GM12878 (cell line): ENCODE results near the gene FKBP9. TPM values are rescaled to one million over a fixed set of nuclear protein-coding genes. Genes with fewer than 3 reads are reported as not detected.
"Not testable (repeated sequence)": the region's sequence is repeated elsewhere in the genome, so short reads cannot be mapped to it uniquely, and the experiment has no call there.

ENCODE experiments used
- ATAC-seq: fragments of 200-7000 bp; cut with Tn5 transposase; 3 replicates; pipeline ENCODE4 v1.9.1; 2020; ENCODE audit warnings: mild to moderate bottlenecking, moderate library complexity
- BruUV-seq: library from RNA; stranded (reverse); fragments of 400-500 nt; replicated peaks from 2 replicates; lab custom pipeline; 2021; lab: Mats Ljungman, UMichigan
- CTCF ChIA-PET: fragments of 300-600 bp; sonication (Branson Sonifier 250); formaldehyde crosslinking; extraction: SDS; loops from one replicate; lab custom pipeline; 2021; ENCODE audit warnings: inconsistent platforms; lab: Yijun Ruan, JAX
- POLR2A ChIA-PET: fragments of 350-600 bp; formaldehyde crosslinking; extraction: SDS; loops from one replicate; lab custom pipeline; 2021; ENCODE audit warnings: inconsistent platforms; lab: Charles Lee
- RAD21 ChIA-PET: fragments of 300-600 bp; sonication (Branson Sonifier 250); formaldehyde crosslinking; loops from one replicate; lab custom pipeline; 2023; ENCODE audit warnings: antibody characterized with exemption; ENCODE audit not compliant: unreplicated experiment; lab: Charles Lee
- SMC1A ChIA-PET: fragments of 300-600 bp; sonication (Branson Sonifier 250); formaldehyde crosslinking; loops from one replicate; lab custom pipeline; 2023; ENCODE audit not compliant: unreplicated experiment, uncharacterized antibody; lab: Charles Lee
- DNase-seq: peaks from one replicate; pipeline ENCODE4 v3.0.0-alpha.2; 2011; ENCODE audit warnings: low read depth, low spot score
- FAIRE-seq: peaks from 3 replicates; lab custom pipeline; 2011; peaks lifted over from hg19 to GRCh38; lab: Jason Lieb, UNC
- H2AFZ ChIP-seq: 2 replicates; pipeline ENCODE4 v1.6.0; 2011; ENCODE audit warnings: low read depth, low read length, control low read depth; ENCODE audit not compliant: control insufficient read depth
- H3K27ac ChIP-seq: 2 replicates; pipeline ENCODE4 v1.5.1; 2011; ENCODE audit warnings: control low read depth; ENCODE audit not compliant: control insufficient read depth, insufficient read depth
- H3K27me3 ChIP-seq, 2 experiments: replicated peaks in 1 of 2; 2 replicates each; pipeline versions ENCODE4 v1.6.0 to v1.6.1; 2011; ENCODE audit warnings: low read length in 1 of 2; ENCODE audit not compliant: control insufficient read depth in 2 of 2, insufficient read depth in 2 of 2
- H3K36me3 ChIP-seq, 2 experiments: 2 replicates each; pipeline ENCODE4 v1.5.1; 2011; ENCODE audit warnings: low read length in 1 of 2; ENCODE audit not compliant: control insufficient read depth in 2 of 2, insufficient read depth in 2 of 2
- H3K4me1 ChIP-seq: 2 replicates; pipeline ENCODE4 v1.6.1; 2011; ENCODE audit warnings: mild to moderate bottlenecking, low read length, moderate library complexity, mixed read lengths; ENCODE audit not compliant: control insufficient read depth, insufficient read depth
- H3K4me2 ChIP-seq: 2 replicates; pipeline ENCODE4 v1.6.0; 2011; ENCODE audit warnings: control low read depth; ENCODE audit not compliant: control insufficient read depth, insufficient read depth
- H3K4me3 ChIP-seq: fragments of 200-600 bp; sonication (generic); 2 replicates; pipeline ENCODE4 v1.5.1; 2016
- H3K79me2 ChIP-seq: 2 replicates; pipeline ENCODE4 v1.6.0; 2011; ENCODE audit warnings: low read length; ENCODE audit not compliant: control insufficient read depth, insufficient read depth
- H3K9ac ChIP-seq: 2 replicates; pipeline ENCODE4 v1.8.0; 2011; ENCODE audit warnings: low read length, control low read depth, mixed read lengths; ENCODE audit not compliant: control insufficient read depth, insufficient read depth
- H3K9me3 ChIP-seq: replicated peaks from 3 replicates; pipeline ENCODE4 v1.5.1; 2011; ENCODE audit warnings: mild to moderate bottlenecking, low read length; ENCODE audit not compliant: control insufficient read depth, insufficient read depth
- H4K20me1 ChIP-seq: 2 replicates; pipeline ENCODE4 v1.6.0; 2011; ENCODE audit not compliant: control insufficient read depth, insufficient read depth
- WGBS: methylation state at CpG from one replicate; pipeline ENCODE4 v1.1.6; 2016; ENCODE audit warnings: low lambda C conversion rate; ENCODE audit not compliant: insufficient replicate concordance, insufficient coverage; ENCODE audit errors: missing lambda C conversion rate; 5-methylcytosine and 5-hydroxymethylcytosine counted together
- in situ Hi-C: fragments of 300-500 bp; cut with MboI; formaldehyde crosslinking; loops from 9 replicates; pipeline ENCODE4 v1.14.3; 2018; ENCODE audit warnings: mixed read lengths
- intact Hi-C: fragments of 100-400 bp; cut with micrococcal nuclease; formaldehyde crosslinking; loops from one replicate; pipeline ENCODE4 v1.14.2; 2022; ENCODE audit not compliant: unreplicated experiment
- polyA plus RNA-seq, 11 experiments: library from polyadenylated mRNA; depleted of rRNA in 4 of 11; unstranded in 6 of 11; stranded (reverse) in 5 of 11; fragments of >200 nt; fragmentation: Nextera tagmentation in 4 of 11; fragmentation: Illumina TruSeq in 1 of 11; extraction: Ambion mirVana in 4 of 11; extraction: Trizol in 1 of 11; gene quantifications; 1 replicate in 1 of 11; 2 replicates in 10 of 11; pipeline versions ENCODE4 v1.2.1 to v1.2.3, GENCODE V29; 2011 to 2016; ENCODE audit warnings: inconsistent platforms in 2 of 11, missing spikeins in 2 of 11, low read depth in 1 of 11
- total RNA-seq, 4 experiments: library from RNA; depleted of rRNA in 3 of 4; stranded (reverse); fragments of >200 nt in 3 of 4; fragmentation: Illumina TruSeq in 1 of 4; extraction: Trizol in 1 of 4; gene quantifications; 2 replicates each; pipeline versions ENCODE4 v1.2.1 to v1.2.3, GENCODE V29; 2013 to 2021

Gene FKBP9
- total and polyA plus RNA-seq, 10 of the 15 experiments (the other 5 are each of a cell fraction or from before 2014, with no cell fraction given) = 0.04 to 6.6 (median 2.6) TPM

DNA sequence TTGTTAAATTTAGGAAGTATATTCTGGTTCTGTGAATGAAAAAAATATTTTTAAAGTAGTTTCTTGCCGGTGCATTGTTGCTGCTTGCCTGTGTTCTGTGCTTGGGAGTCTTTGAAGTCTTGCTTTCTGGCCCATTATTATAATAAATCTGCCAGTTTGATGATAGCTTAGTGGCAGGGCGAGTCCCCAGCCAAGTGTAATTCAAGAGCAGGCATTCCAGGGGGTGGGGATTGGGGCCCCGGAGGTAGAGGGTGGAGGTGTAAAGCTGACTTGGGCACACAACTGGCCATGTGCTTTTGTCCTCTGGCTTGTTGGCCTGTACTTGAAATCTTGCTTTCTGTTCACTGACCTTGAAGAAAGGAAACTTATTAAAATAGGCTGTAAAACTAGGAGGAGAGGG lies 14.7 kb downstream of the FKBP9 start:
- RAD21 ChIA-PET, ATAC-seq, H3K79me2 ChIP-seq, H3K27me3 ChIP-seq, H2AFZ ChIP-seq, POLR2A ChIA-PET, intact Hi-C loops, DNase-seq, H3K9ac ChIP-seq, H3K27ac ChIP-seq, H4K20me1 ChIP-seq, in situ Hi-C loops, CTCF ChIA-PET, H3K9me3 ChIP-seq, H3K4me1 ChIP-seq, H3K4me3 ChIP-seq, BruUV-seq, H3K36me3 ChIP-seq, H3K4me2 ChIP-seq, SMC1A ChIA-PET, FAIRE-seq: not testable (repeated sequence)
- 50% methylated on average over 2 of the region's 3 CpGs for WGBS

DNA sequence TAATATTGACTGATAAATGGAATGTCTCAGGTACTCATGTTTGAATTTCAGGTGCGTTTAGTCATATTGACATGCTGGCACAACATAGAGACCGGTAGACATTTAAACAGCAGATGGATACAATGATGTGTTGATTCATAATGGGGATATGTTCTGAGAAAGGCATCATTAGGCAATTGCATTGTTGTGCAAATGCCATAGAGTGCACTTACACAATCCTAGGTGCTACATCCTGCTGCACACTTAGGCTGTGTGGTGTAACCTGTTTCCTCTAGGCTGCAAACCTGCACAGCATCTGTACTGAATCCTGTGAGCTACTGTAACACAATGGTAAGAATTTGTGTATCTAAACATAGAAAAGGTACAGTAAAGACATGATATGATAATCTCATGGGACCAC lies 19.9 kb downstream of the FKBP9 start:
- ATAC-seq, H3K79me2 ChIP-seq, in situ Hi-C loops, H3K9me3 ChIP-seq, H3K4me1 ChIP-seq, H4K20me1 ChIP-seq, H2AFZ ChIP-seq, H3K27me3 ChIP-seq, POLR2A ChIA-PET, CTCF ChIA-PET, DNase-seq, H3K9ac ChIP-seq, intact Hi-C loops, H3K36me3 ChIP-seq, RAD21 ChIA-PET, H3K27ac ChIP-seq, H3K4me2 ChIP-seq, SMC1A ChIA-PET, FAIRE-seq, H3K4me3 ChIP-seq, BruUV-seq: not testable (repeated sequence)
- WGBS = 96% methylated on average over 2 of the region's 2 CpGs

- 94% methylated on average over 6 of the region's 6 CpGs for WGBS
- FAIRE-seq, H3K4me1 ChIP-seq, POLR2A ChIA-PET, H4K20me1 ChIP-seq, ATAC-seq, CTCF ChIA-PET, H2AFZ ChIP-seq, DNase-seq, in situ Hi-C loops, H3K9ac ChIP-seq, H3K4me2 ChIP-seq, intact Hi-C loops, H3K27me3 ChIP-seq, H3K27ac ChIP-seq, H3K4me3 ChIP-seq, SMC1A ChIA-PET, H3K9me3 ChIP-seq, H3K36me3 ChIP-seq, H3K79me2 ChIP-seq, RAD21 ChIA-PET, BruUV-seq: not testable (repeated sequence)
These were observed 22.0 kb downstream of the FKBP9 start for GRCh38 chr7:32979246-32979645.

DNA sequence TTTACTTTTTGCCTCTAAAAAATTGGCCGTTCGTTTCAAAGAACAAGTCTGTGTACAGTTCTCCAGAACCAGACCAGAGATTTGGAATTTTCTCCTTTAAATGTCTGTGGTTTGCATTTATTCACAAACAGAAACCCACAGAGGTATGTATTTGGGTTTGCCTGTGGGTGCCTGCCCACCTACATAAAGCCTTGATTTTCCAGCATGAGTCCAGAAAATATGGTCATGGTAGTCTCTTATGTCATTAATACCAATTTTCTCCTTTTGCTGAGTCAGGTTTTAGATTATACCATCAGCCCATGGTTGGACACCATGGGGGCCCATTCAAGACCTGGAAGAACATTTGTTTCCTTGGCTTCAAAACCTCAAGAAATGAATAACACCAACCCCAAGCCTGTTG lies 22.7 kb downstream of the FKBP9 start:
- H3K36me3 ChIP-seq, CTCF ChIA-PET, H3K9me3 ChIP-seq, H4K20me1 ChIP-seq, in situ Hi-C loops, DNase-seq, H3K4me2 ChIP-seq, H3K4me3 ChIP-seq, intact Hi-C loops, H3K27me3 ChIP-seq, H2AFZ ChIP-seq, FAIRE-seq, H3K79me2 ChIP-seq, H3K27ac ChIP-seq, SMC1A ChIA-PET, ATAC-seq, H3K9ac ChIP-seq, RAD21 ChIA-PET, H3K4me1 ChIP-seq, POLR2A ChIA-PET, BruUV-seq: not testable (repeated sequence)
- no CpG with 5 or more reads among the region's 2 CpGs for WGBS
